Heart right ventricle (tissue), 16 donors: ENCODE results near the gene NOS1AP. TPM values are rescaled to one million over a fixed set of nuclear protein-coding genes. Genes with fewer than 3 reads are reported as not detected.

Source experiments
- ATAC-seq, 8 donors: fragments of 200-7000 bp; cut with Tn5 transposase; one replicate each; pipeline ENCODE4 v1.9.1; 2020; ENCODE audit warnings: mild to moderate bottlenecking in 8 of 8, moderate library complexity in 8 of 8, moderate number of reproducible peaks in 1 of 8
- DNase-seq, 2 donors: peaks; one replicate each; pipeline ENCODE4 v3.0.0-alpha.2; 2020
- H3K27ac ChIP-seq, 10 donors: fragments of 200-600 bp; sonication (generic) in 2 of 10; one replicate each; pipeline versions ENCODE4 v1.5.0 to v1.8.0; 2020 to 2022; ENCODE audit warnings: mild to moderate bottlenecking in 3 of 10
- H3K27me3 ChIP-seq, 7 donors: fragments of 200-600 bp; one replicate each; pipeline ENCODE4 v1.8.0; 2021 to 2022; ENCODE audit warnings: mild to moderate bottlenecking in 2 of 7
- H3K36me3 ChIP-seq, 9 donors: fragments of 200-600 bp; sonication (generic) in 1 of 9; one replicate each; pipeline versions ENCODE4 v1.5.0 to v1.8.0; 2020 to 2022; ENCODE audit warnings: mild to moderate bottlenecking in 2 of 9
- H3K4me1 ChIP-seq, 9 donors: fragments of 200-600 bp; sonication (generic) in 1 of 9; one replicate each; pipeline versions ENCODE4 v1.5.0 to v1.8.0; 2020 to 2022; ENCODE audit warnings: mild to moderate bottlenecking in 4 of 9
- H3K4me3 ChIP-seq, 10 donors: fragments of 200-600 bp; sonication (generic) in 2 of 10; one replicate each; pipeline versions ENCODE4 v1.5.0 to v1.8.0; 2020 to 2022; ENCODE audit warnings: mild to moderate bottlenecking in 7 of 10, moderate library complexity in 2 of 10
- H3K9me3 ChIP-seq, 11 donors: fragments of 200-600 bp in 10 of 11; sonication (generic) in 2 of 11; one replicate each; pipeline versions ENCODE4 v1.5.0 to v1.8.0; 2013 to 2022; ENCODE audit warnings: mild to moderate bottlenecking in 2 of 11, control low read depth in 1 of 11, moderate library complexity in 1 of 11
- WGBS, 2 donors: extraction: QIAGEN DNeasy Blood & Tissue Kit; methylation state at CpG; one replicate each; pipeline ENCODE4 v1.1.7; 2013; ENCODE audit warnings: inconsistent platforms in 1 of 2; 5-methylcytosine and 5-hydroxymethylcytosine counted together
- intact Hi-C, 10 donors: fragments of 100-400 bp; cut with DNase I; formaldehyde crosslinking; loops; one replicate each; pipeline versions ENCODE4 v1.11.1 to v1.14.2; 2022
- polyA plus RNA-seq, 2 donors: library from polyadenylated mRNA; stranded (reverse); fragments of 200-250 nt; gene quantifications; one replicate each; pipeline ENCODE4 v1.2.3, GENCODE V29; 2013
- total RNA-seq, 10 donors: library from RNA; stranded (reverse); fragmentation: NEBNext Ultra II Directional in 3 of 10; extraction: Animal tissue kit (Norgen Biotek cat#: 25700) in 3 of 10; gene quantifications; one replicate each; pipeline versions ENCODE4 v1.2.1 to v1.2.4, GENCODE V29; 2021 to 2023
- TF ChIP-seq, protein P1 (sequence below), 9 donors: fragments of 200-600 bp; sonication (generic) in 2 of 9; IDR thresholded peaks; one replicate each; pipeline versions ENCODE4 v1.5.0 to v1.8.0; 2021 to 2022; ENCODE audit warnings: antibody characterized with exemption in 9 of 9, mild to moderate bottlenecking in 5 of 9, moderate library complexity in 1 of 9
- donor health status: Arrhythmogenic right ventricular cardiomyopathy.
- donor health status: ischemic (EF 13 %, LVEDD 7.1; RV severe dilation, severe dysfunction).
- donor health status: healthy with polysubstance abuse.
- donor health status: DM: no; HTN: yes; CAD: no.
- donor health status: DM: no; HTN: no; CAD: no.
- donor health status: ischemic (EF 25% LVEDD 6.9; RV normal size, moderate dysfunction).
- donor health status: ischemic (EF 25% LVEDD 5.7; RV mildly dilated, moderate dysfunction).
- donor health status: healthy.
- donor health status: DM: yes; HTN: yes; CAD: no.
- donor health status: Ischemic cardiomyopathy.
- donor health status: ischemic (EF 35%, LVEDD 5.7; RV mildly dilated, moderate dysfunction).
- donor health status: nonischemic (EF 11% LVEDD 7.7; RV severe dilation, severe dysfunction).
- donor health status: DM: yes; HTN: yes; CAD: no.
- donor health status: PGD.
- donor health status: ischemic (EF 29% LVEDD 5.4; RV normal size, mild dysfunction).
- donor health status: nonischemic (EF 23%, LVEDD 6.1; RV moderate dilation, normal function).

Gene NOS1AP
- total and polyA plus RNA-seq, 12 donors: 0.19 to 7.1 (median 4.6) TPM

DNA sequence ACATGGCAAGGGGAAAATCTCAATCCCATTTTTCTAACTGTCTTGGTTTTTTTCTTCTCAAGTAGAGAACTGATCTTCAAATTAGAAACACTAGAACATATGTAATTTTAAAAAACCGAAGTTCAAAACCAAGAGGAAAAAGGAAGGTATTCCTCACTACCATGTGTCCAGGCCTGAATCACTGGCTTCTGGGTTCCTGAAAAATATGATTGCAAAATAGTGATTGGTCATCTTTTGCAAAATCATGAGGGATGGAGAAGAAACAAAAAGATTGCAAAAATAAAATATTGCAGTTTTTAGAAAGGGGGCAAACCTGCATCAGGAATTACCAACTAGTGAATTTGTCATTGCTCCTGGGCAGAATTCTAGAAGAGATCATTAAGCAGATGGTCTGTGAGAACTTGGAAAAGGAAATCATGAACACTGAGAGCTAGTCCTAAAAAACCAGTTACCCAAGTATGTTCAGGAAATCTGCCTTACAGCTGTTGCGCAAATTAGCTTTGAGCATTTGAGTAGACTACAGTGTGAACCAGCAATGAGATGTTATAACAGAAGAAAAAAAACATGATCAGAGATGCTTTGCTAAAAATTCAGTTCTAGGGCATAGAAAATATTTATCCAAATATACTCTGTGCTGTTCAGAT, 257.8 kb downstream of the NOS1AP start:
- TF ChIP-seq, protein P1, sequence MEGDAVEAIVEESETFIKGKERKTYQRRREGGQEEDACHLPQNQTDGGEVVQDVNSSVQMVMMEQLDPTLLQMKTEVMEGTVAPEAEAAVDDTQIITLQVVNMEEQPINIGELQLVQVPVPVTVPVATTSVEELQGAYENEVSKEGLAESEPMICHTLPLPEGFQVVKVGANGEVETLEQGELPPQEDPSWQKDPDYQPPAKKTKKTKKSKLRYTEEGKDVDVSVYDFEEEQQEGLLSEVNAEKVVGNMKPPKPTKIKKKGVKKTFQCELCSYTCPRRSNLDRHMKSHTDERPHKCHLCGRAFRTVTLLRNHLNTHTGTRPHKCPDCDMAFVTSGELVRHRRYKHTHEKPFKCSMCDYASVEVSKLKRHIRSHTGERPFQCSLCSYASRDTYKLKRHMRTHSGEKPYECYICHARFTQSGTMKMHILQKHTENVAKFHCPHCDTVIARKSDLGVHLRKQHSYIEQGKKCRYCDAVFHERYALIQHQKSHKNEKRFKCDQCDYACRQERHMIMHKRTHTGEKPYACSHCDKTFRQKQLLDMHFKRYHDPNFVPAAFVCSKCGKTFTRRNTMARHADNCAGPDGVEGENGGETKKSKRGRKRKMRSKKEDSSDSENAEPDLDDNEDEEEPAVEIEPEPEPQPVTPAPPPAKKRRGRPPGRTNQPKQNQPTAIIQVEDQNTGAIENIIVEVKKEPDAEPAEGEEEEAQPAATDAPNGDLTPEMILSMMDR (IDR thresholded peaks at IDR 0.05): no peak
- H3K27me3 ChIP-seq: no peaks in the 10 kb centered on the region
- 70 to 89% methylated on average over 2 of the region's 2 CpGs for WGBS, 2 donors
- ATAC-seq: no peak
- no peak for DNase-seq
- H3K9me3 ChIP-seq: no peaks in the 10 kb centered on the region
- H3K4me1 ChIP-seq: peaks cover 0 to 18% (median 0%) of the 10 kb centered on the region in 9 donors
- H3K36me3 ChIP-seq: no peaks in the 10 kb centered on the region
- intact Hi-C loops: no loop called here
- no peak overlapping the region for H3K4me3 ChIP-seq
- peak overlapping the region in 1 of 10 donors; percentile 51 for H3K27ac ChIP-seq

GRCh38 chr1:162327788-162328165, 258.3 kb downstream of the NOS1AP start:
- Histone ChIP-seq H3K9me3 (no peaks in the 10 kb centered on the region), H3K27ac (no peak overlapping the region), H3K4me1 (peaks cover 0 to 18% (median 0%) of the 10 kb centered on the region in 9 donors), H3K27me3 (no peaks in the 10 kb centered on the region), H3K4me3 (no peak overlapping the region), H3K36me3 (no peaks in the 10 kb centered on the region)
- intact Hi-C loops: no loop called here
- TF ChIP-seq, protein P1 (IDR thresholded peaks at IDR 0.05): no peak
- ATAC-seq: no peak
- no peak for DNase-seq
- WGBS, 2 donors: 87 to 97% methylated on average over 1 of the region's 1 CpG

DNA sequence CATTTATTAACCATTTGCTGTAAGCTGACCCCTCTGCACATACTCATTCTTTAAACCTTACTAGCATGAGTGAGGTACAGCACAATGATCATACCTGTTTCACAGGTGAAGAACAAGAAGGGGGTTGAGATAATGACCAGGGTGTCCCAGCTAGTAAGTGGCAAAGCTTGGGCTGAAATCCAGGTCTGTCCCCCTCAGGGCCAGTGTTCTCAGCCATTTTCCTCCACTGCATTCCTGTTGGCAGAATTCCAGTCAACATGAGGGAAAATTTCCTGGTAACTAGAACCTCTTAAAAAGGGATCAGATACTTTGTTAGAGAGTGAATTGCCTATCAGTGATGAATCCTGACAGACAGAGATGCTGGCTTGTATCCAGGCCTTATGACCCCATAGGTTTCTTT, 259.0 kb downstream of the NOS1AP start:
- no peak overlapping the region for H3K4me3 ChIP-seq
- DNase-seq (no peak), ATAC-seq (no peak)
- no peak overlapping the region for H3K27ac ChIP-seq
- peaks cover 0 to 18% (median 0%) of the 10 kb centered on the region in 9 donors for H3K4me1 ChIP-seq
- H3K36me3 ChIP-seq: no peaks in the 10 kb centered on the region
- H3K9me3 ChIP-seq: no peaks in the 10 kb centered on the region
- TF ChIP-seq, protein P1 (IDR thresholded peaks at IDR 0.05): no peak
- intact Hi-C loops: no loop called here
- H3K27me3 ChIP-seq: no peaks in the 10 kb centered on the region

DNA sequence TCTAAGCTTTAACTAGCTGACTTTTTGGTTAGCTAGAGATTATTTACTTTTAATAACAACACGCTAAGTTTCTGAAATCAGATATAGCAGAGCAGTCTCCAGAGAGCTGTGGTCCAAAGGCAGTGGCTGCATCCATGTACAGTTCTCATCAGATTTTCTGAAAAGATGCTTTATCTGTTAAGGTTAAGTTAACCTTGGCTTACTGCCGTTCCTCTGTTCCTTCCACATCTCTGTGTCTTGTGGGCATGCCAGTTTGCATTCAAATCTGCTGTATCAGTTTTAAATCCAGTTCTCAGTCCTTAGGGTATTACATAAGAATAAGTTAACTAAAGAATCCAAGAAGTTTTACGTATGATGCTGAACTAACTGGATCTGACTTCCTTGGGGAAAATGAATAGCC, 260.3 kb downstream of the NOS1AP start:
- intact Hi-C loops: no loop called here
- TF ChIP-seq, protein P1 (IDR thresholded peaks at IDR 0.05): no peak

More for the DNA sequence above, 260.3 kb downstream of the NOS1AP start:
- H3K9me3 ChIP-seq: no peaks in the 10 kb centered on the region
- H3K36me3 ChIP-seq: no peaks in the 10 kb centered on the region
- H3K27ac ChIP-seq: no peak overlapping the region
- H3K4me3 ChIP-seq: no peak overlapping the region
- WGBS, 2 donors: 48 to 53% methylated on average over 3 of the region's 3 CpGs
- DNase-seq: no peak
- no peak for ATAC-seq
- H3K27me3 ChIP-seq: no peaks in the 10 kb centered on the region
- peaks cover 0 to 18% (median 0%) of the 10 kb centered on the region in 9 donors for H3K4me1 ChIP-seq
